Cardiac fibroblast (primary cell): ENCODE results near the gene EEFSEC.

ENCODE experiments used
- DNase-seq, 2 donors: peaks; one replicate each; pipeline versions ENCODE4 v3.0.0 to v3.0.0-alpha.2; 2010; ENCODE audit warnings: low read depth in 2 of 2
- H3K4me3 ChIP-seq, 2 donors: replicated peaks in 1 of 2; 1 replicate in 1 of 2; 2 replicates in 1 of 2; pipeline ENCODE4 v1.5.1; 2011; ENCODE audit warnings: low read depth in 2 of 2, low read length in 2 of 2, mild to moderate bottlenecking in 2 of 2, moderate library complexity in 1 of 2
- CTCF ChIP-seq: IDR thresholded peaks from one replicate; pipeline ENCODE4 v1.5.1; 2011; ENCODE audit warnings: low read depth, mild to moderate bottlenecking, low read length, inconsistent platforms

Gene EEFSEC

GRCh38 chr3:128311441-128311844, 158.2 kb downstream of the EEFSEC start:
- H3K4me3 ChIP-seq, result no peak overlapping the region
- TF ChIP-seq CTCF, result no peak

GRCh38 chr3:128312271-128312670, 159.0 kb downstream of the EEFSEC start:
- H3K4me3 ChIP-seq, result no peak overlapping the region
- TF ChIP-seq CTCF, result no peak
- no peak for DNase-seq

More at GRCh38 chr3:128311441-128311844, 158.2 kb downstream of the EEFSEC start:
- no peak for DNase-seq

GRCh38 chr3:128313071-128313725, 159.9 kb downstream of the EEFSEC start:
- DNase-seq, result no peak

GRCh38 chr3:128313935-128314334, 160.7 kb downstream of the EEFSEC start:
- TF ChIP-seq CTCF, result no peak
- no peak for DNase-seq

More at GRCh38 chr3:128313071-128313725, 159.9 kb downstream of the EEFSEC start:
- no peak overlapping the region for H3K4me3 ChIP-seq
- TF ChIP-seq CTCF, result no peak

GRCh38 chr3:128315313-128315712, 162.0 kb downstream of the EEFSEC start:
- no peak overlapping the region for H3K4me3 ChIP-seq
- no peak for TF ChIP-seq CTCF
- no peak for DNase-seq

More at GRCh38 chr3:128313935-128314334, 160.7 kb downstream of the EEFSEC start:
- no peak overlapping the region for H3K4me3 ChIP-seq

GRCh38 chr3:128316481-128316891, 163.2 kb downstream of the EEFSEC start:
- peak in 1 of 2 donors; percentile 45 for DNase-seq
- no peak for TF ChIP-seq CTCF

More at GRCh38 chr3:128316481-128316891, 163.2 kb downstream of the EEFSEC start:
- no peak overlapping the region for H3K4me3 ChIP-seq
